ENCODE results near the gene GLIS1. TPM values are rescaled to one million over a fixed set of nuclear protein-coding genes. Genes with fewer than 3 reads are reported as not detected.

GLIS1 gene
- total RNA-seq, 1 donor from 2014 or later: not detected

DNA sequence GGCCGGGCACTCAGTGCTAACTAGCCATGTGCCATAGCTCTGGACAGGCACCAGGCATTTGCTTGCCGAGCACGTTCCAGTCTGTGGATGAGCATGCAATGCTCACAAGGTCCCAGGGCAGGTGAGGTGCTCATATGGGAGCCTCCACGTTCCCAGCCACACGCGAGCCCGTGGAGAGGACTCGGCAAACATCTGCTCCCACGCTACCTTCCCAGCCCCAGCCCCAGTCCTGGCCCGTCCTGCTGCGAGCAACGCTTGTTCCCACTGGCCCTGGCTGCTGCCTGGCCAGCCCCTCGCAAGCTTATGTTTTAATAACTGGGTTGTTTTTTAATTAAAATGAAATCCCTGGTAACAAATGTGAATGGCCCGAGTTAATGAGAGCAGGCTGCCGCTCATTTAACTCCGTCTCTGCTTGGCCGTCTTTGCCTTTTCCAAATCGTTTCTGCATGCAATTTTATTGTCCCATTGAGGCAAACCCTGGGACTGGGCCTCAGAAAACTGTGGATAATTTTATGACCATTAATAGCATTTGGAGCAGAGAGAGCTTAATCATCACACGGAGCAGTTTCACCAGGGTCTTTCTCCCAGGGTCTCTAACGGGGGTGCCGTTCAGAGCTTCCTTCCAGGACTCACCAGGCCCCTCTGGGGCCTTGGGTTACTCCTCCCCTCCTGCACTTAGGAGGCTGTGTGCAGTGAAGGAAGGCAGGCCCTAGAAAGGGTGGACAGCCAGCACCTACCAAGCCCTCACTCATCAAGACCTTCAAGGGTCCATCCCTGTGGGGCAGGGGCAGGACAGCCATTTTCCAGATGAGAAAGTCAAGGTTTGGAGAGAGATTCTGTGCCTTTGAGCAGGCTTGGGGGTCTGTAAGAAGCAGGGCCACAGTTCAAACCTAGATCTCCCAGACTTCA is 136.8 kb downstream of the GLIS1 start:
- ChIA-PET CTCF (no interaction called here), POLR2A (no interaction called here)
- DNase-seq (no peak), ATAC-seq (ENCODE audit: low read depth) (no peak)
- Mint-ChIP-seq H3K9me3 (no peaks in the 10 kb centered on the region), H3K4me3 (no peak overlapping the region), H3K27me3 (no peaks in the 10 kb centered on the region), H3K27ac (no peak overlapping the region), H3K36me3 (ENCODE audit: low read depth) (no peaks in the 10 kb centered on the region), H3K4me1 (no peaks in the 10 kb centered on the region)
- TF ChIP-seq, protein P1, sequence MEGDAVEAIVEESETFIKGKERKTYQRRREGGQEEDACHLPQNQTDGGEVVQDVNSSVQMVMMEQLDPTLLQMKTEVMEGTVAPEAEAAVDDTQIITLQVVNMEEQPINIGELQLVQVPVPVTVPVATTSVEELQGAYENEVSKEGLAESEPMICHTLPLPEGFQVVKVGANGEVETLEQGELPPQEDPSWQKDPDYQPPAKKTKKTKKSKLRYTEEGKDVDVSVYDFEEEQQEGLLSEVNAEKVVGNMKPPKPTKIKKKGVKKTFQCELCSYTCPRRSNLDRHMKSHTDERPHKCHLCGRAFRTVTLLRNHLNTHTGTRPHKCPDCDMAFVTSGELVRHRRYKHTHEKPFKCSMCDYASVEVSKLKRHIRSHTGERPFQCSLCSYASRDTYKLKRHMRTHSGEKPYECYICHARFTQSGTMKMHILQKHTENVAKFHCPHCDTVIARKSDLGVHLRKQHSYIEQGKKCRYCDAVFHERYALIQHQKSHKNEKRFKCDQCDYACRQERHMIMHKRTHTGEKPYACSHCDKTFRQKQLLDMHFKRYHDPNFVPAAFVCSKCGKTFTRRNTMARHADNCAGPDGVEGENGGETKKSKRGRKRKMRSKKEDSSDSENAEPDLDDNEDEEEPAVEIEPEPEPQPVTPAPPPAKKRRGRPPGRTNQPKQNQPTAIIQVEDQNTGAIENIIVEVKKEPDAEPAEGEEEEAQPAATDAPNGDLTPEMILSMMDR (IDR thresholded peaks at IDR 0.05): no peak
- intact Hi-C loops (cut with micrococcal nuclease): no loop called here

DNA sequence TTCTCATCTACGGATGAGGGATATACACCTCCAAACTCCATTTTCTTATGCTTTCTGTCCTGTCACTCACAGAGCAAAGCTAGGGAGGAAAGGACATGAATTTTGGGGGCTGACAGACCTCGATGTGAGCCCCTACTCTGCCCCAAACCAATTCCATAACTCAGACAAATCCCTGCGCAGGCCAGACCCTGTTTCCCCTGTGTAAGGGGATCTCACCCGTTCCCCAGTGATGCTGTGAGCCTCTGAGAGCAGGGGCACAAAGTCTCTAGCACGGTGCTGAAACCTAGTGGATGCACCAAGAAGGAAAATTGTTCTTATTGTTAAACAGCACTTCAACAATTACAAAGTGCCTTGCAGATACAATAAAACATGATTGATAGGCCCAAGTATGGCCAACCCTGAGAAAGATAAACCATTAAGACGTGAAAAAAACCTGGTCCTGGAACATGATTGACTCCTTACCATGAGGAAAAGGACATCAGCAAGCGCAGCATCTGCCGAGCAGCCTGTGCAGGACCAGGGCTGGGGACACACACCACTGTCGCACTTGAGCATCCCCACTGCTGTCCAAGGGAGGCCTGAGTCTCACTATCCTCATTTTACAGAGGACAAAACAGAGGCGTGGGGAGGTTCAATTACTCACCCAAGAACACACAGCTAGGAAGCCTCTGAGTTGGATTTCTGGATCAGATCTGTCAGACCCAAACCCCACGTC is 137.8 kb downstream of the GLIS1 start:
- H3K27me3 Mint-ChIP-seq: no peaks in the 10 kb centered on the region
- TF ChIP-seq, protein P1 (IDR thresholded peaks at IDR 0.05): no peak

DNA sequence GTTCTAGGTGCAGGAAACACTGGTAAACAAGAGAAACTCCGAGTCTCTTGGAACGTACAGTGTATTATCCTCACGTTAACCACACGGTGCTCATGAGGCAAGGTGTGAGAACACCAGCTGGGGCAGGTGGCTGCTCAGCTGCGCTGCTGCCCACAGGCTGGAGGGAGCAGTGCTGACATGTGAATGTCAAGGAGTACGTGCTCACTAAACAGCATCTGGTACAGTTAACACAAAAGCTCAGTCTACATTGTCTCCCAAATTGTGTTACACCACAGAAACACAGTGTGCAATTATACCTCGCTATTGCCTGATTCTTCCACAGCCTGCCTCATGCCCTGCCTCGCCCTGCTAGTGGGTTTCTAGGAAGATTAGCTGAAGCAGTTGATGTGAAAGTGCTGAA is 138.4 kb downstream of the GLIS1 start:
- ChIA-PET CTCF (no interaction called here), POLR2A (no interaction called here)
- ATAC-seq (ENCODE audit: low read depth) (no peak), DNase-seq (no peak)
- H3K4me1 Mint-ChIP-seq: no peaks in the 10 kb centered on the region
- no peak overlapping the region for H3K4me3 Mint-ChIP-seq
- no peaks in the 10 kb centered on the region for H3K9me3 Mint-ChIP-seq
- intact Hi-C loops (cut with micrococcal nuclease): no loop called here
- no peaks in the 10 kb centered on the region for H3K36me3 Mint-ChIP-seq (ENCODE audit: low read depth)
- no peak overlapping the region for H3K27ac Mint-ChIP-seq
- H3K27me3 Mint-ChIP-seq: no peaks in the 10 kb centered on the region
- TF ChIP-seq, protein P1 (IDR thresholded peaks at IDR 0.05): no peak

More for the DNA sequence above, 137.8 kb downstream of the GLIS1 start:
- CTCF ChIA-PET: no interaction called here
- H3K27ac Mint-ChIP-seq: no peak overlapping the region
- POLR2A ChIA-PET: no interaction called here
- H3K4me1 Mint-ChIP-seq: no peaks in the 10 kb centered on the region
- H3K9me3 Mint-ChIP-seq: no peaks in the 10 kb centered on the region
- ATAC-seq (ENCODE audit: low read depth) (no peak), DNase-seq (no peak)
- intact Hi-C loops (cut with micrococcal nuclease): no loop called here
- H3K4me3 Mint-ChIP-seq: no peak overlapping the region
- H3K36me3 Mint-ChIP-seq (ENCODE audit: low read depth): no peaks in the 10 kb centered on the region

DNA sequence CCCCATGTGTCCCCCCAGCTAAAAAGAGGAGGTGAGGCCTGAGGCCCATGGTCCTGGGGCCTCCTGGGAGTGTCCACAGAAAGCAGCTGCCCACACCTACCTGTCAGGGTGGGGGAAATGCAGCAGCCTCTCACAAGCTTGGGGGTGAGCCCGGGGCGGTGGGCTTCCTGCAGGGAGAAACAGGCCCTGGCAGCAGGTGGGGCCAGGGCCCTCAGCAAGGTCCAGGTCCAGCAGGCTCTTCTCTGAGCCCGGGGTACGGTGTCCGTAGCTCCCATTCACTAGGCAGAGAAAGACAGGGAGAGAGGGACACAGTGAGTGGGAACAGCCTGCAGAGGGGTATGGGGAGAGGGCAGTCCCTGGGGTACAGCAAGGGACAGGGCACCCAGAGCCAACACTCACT is 139.0 kb downstream of the GLIS1 start:
- Mint-ChIP-seq H3K27me3 (no peaks in the 10 kb centered on the region), H3K9me3 (no peaks in the 10 kb centered on the region), H3K27ac (no peak overlapping the region), H3K4me3 (no peak overlapping the region), H3K4me1 (no peaks in the 10 kb centered on the region), H3K36me3 (ENCODE audit: low read depth) (no peaks in the 10 kb centered on the region)
- DNase-seq: no peak
- POLR2A ChIA-PET: no interaction called here
- intact Hi-C loops (cut with micrococcal nuclease): no loop called here
- no peak for ATAC-seq (ENCODE audit: low read depth)
- CTCF ChIA-PET: no interaction called here
- TF ChIP-seq, protein P1 (IDR thresholded peaks at IDR 0.05): no peak

DNA sequence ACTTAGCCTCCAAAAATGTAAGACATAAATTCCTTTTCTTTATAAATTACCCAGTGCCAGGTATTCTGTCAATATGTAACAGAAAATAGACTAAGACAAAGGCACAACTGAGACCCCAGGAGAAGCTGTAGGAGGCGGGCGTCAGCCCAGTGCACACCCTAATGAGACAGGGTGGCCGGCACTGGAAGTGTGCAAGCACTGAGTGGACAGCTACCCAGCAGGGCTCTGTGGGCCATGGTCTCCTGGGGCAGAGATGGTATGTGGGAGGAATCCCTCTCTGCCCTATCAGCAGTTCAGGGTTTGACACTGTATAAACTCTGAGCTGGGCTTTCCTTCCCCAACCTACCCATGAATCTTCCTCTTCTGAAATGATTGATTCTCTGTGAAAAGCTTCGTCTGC is 139.5 kb downstream of the GLIS1 start:
- POLR2A ChIA-PET: no interaction called here
- no peaks in the 10 kb centered on the region for H3K4me1 Mint-ChIP-seq
- H3K36me3 Mint-ChIP-seq (ENCODE audit: low read depth): no peaks in the 10 kb centered on the region
- no peak overlapping the region for H3K27ac Mint-ChIP-seq
- H3K9me3 Mint-ChIP-seq: no peaks in the 10 kb centered on the region
- intact Hi-C loops (cut with micrococcal nuclease): no loop called here
- no peak overlapping the region for H3K4me3 Mint-ChIP-seq
- ATAC-seq (ENCODE audit: low read depth): no peak
- DNase-seq: no peak
- CTCF ChIA-PET: no interaction called here
- TF ChIP-seq, protein P1 (IDR thresholded peaks at IDR 0.05): no peak
- H3K27me3 Mint-ChIP-seq: no peaks in the 10 kb centered on the region
